ENCODE data around the gene PCK1. TPM values are rescaled to one million over a fixed set of nuclear protein-coding genes. Genes with fewer than 3 reads are reported as not detected.
A peak's percentile ranks its signal among the peaks of the same experiment; 100 is the strongest.

PCK1 gene
- total RNA-seq, 1 experiment from 2014 or later = not detected

DNA sequence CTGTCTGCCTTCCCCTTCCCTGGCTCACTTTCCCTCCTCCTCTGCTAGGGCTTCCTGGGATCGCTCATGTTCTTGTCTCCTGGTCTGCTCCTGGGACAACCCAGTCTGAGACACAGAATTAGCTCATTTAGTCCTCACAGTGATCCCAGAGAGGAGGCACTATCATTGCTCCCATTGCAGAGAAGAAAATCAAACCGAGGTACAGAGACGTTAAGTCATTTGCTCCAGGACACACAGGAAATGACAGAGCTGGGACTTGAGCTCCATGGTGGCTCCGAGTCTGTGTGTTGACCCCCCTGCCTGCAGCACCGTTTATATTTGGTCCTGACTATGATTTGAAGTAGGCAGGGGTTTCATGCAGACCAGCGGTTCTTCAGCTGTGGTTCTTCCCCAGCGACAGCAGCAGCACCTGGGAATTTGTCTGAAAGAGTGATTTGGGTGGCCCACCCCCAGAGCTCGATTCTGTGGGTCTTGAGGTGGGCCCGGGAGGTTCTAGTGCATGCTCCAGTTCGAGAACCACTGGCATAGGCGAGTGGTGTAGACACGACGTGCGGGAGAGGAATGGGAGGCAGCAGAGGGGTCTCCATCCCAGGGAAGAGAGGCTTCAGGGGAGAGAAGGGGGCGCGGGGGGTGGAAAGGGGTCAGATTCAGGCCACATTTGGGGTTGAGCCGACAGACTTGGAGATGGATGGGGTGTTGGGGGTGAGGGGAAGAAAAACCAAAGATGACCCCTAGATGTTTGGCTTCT is 24.7 kb downstream of the PCK1 start:
- Histone ChIP-seq H2AK5ac (ENCODE audit: insufficient read length, low read length) (no peak overlapping the region), H3K27me3 (ENCODE audit: insufficient read depth, low read length) (no peaks in the 10 kb centered on the region), H2BK120ac (ENCODE audit: low read depth, low read length, poor library complexity, severe bottlenecking) (no peak overlapping the region), H3K18ac (ENCODE audit: insufficient read length, low read depth, low read length) (no peak overlapping the region), H3T11ph (ENCODE audit: low read length) (no peak overlapping the region), H3K27ac (ENCODE audit: insufficient read length, low read depth, low read length) (no peak overlapping the region), H3K79me1 (ENCODE audit: insufficient read depth, low read depth, low read length, poor library complexity, severe bottlenecking) (no peaks in the 10 kb centered on the region), H3K56ac (ENCODE audit: insufficient read length, low read depth, low read length) (no peak overlapping the region), H3K23ac (ENCODE audit: insufficient read length, low read depth, low read length) (no peak overlapping the region), H3K14ac (ENCODE audit: insufficient read depth, low read length) (no peak overlapping the region), H2AFZ (ENCODE audit: low read length) (no peak overlapping the region), H2BK12ac (ENCODE audit: insufficient read length, low read depth, low read length) (no peak overlapping the region), H4K5ac (ENCODE audit: insufficient read length, low read depth, low read length) (no peak overlapping the region), H3K23me2 (ENCODE audit: insufficient read length, low read depth, low read length, poor library complexity, severe bottlenecking) (no peaks in the 10 kb centered on the region), H3K9me3 (ENCODE audit: control insufficient read depth, low read depth, low read length) (no peaks in the 10 kb centered on the region), H2BK5ac (ENCODE audit: insufficient read length, low read length) (no peak overlapping the region), H2BK20ac (ENCODE audit: low read depth, low read length, poor library complexity, severe bottlenecking) (no peak overlapping the region), H3K4ac (ENCODE audit: low read depth, low read length) (no peak overlapping the region), H3K9ac (ENCODE audit: extremely low read depth, insufficient read length, low read length) (no peak overlapping the region), H4K91ac (ENCODE audit: insufficient read length, low read depth, low read length) (no peak overlapping the region), H3K4me2 (ENCODE audit: insufficient read depth, insufficient read length, low read length) (no peak overlapping the region), H3K4me1 (ENCODE audit: insufficient read depth, low read length) (no peaks in the 10 kb centered on the region), H4K8ac (replicated peaks; ENCODE audit: insufficient read length, low read depth, low read length) (no peak overlapping the region), H2BK15ac (ENCODE audit: low read depth, low read length) (no peak overlapping the region), H3K79me2 (ENCODE audit: insufficient read depth, low read length) (no peaks in the 10 kb centered on the region), H4K20me1 (ENCODE audit: control insufficient read depth, insufficient read depth, insufficient read length) (no peaks in the 10 kb centered on the region)
- Mint-ChIP-seq H3K36me3 (ENCODE audit: insufficient read depth in 1 of 3, low read depth in 3 of 3) (no peaks in the 10 kb centered on the region), H3K9me3 (peaks cover 0 to 9% of the 10 kb centered on the region in 2 experiments; a peak in 3 of 5 replicates), H3K4me3 (no peak overlapping the region), H3K27me3 (ENCODE audit: low read depth) (peaks cover 12% of the 10 kb centered on the region), H3K27ac (peak overlapping the region in 1 of 3 experiments; percentile 50; a peak in 1 of 7 replicates), H3K4me1 (peaks cover 10 to 33% of the 10 kb centered on the region in 2 experiments)
- WGBS (ENCODE audit: extremely low coverage, insufficient read length, low lambda C conversion rate) = no CpG with 5 or more reads among the region's 17 CpGs
- DNase-seq = no peak
- TF ChIP-seq, protein P1, sequence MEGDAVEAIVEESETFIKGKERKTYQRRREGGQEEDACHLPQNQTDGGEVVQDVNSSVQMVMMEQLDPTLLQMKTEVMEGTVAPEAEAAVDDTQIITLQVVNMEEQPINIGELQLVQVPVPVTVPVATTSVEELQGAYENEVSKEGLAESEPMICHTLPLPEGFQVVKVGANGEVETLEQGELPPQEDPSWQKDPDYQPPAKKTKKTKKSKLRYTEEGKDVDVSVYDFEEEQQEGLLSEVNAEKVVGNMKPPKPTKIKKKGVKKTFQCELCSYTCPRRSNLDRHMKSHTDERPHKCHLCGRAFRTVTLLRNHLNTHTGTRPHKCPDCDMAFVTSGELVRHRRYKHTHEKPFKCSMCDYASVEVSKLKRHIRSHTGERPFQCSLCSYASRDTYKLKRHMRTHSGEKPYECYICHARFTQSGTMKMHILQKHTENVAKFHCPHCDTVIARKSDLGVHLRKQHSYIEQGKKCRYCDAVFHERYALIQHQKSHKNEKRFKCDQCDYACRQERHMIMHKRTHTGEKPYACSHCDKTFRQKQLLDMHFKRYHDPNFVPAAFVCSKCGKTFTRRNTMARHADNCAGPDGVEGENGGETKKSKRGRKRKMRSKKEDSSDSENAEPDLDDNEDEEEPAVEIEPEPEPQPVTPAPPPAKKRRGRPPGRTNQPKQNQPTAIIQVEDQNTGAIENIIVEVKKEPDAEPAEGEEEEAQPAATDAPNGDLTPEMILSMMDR (conservative IDR thresholded peaks at IDR 0.05) = no peak

Measured in H9 (cell line).